Measurements from ENCODE around the gene CCDC157.

Gene CCDC157

DNA sequence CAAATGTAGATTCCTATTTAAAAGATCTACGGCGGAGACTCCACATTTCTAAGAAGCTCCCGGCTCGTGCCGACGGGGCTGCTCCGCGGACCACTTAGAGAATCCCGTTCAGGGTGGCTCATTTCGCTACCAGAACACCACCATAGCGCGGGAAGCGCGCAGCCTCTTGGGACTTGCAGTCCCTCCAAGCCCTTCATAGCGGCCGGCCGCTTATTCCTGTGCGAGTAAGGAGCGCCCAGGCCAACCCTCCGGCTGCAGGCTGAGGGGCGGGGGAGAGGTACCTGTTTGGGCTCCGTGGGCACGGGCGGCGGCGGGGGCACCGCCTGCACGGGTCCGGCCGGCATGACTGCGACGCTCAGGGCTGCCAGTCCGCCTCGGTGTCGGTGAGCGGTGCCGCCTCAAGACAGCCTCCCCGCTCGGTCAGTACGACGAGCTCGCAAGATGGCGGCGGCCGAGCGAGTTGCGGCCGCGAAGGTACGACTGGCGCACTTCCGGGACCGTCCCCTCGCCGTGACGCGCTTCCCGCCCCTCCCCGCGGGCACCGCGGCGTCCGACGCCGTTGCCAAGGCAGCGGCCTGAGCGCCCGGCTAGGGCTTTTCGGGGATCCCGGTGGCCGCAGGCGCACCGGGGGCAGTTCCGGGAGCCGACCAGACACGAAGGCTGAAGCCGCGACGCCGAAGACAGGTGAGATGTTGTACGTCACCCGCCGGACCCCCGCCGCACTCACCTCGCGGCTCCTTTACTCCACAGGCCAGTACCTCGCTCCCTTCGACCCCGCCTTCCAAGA is at the start of gene CCDC157, which contains the start of gene SF3A1:
Gene CCDC157, plus strand, starts transcription at position 559 of the 787 bp plus-strand sequence. CDS start 8,994 bp downstream, outside the sequence.
Gene SF3A1, minus strand, starts transcription at position 446 of the 787 bp plus-strand sequence. Its CDS starts 102 bp downstream, at position 344.
- no peak for TF ChIP-seq JUND (IDR thresholded peaks at IDR 0.05; ENCODE audit: low read depth)
- in situ Hi-C loops (cut with HindIII; ENCODE audit: low pct_unique_long_range_greater_than_20kb, low sequenced_read_pairs) = no loop called here
- DNase-seq (ENCODE audit: low read depth in 1 of 2, low spot score in 1 of 2) = peak; percentile 62 to 84

- TF ChIP-seq JUND (IDR thresholded peaks at IDR 0.05; ENCODE audit: low read depth) = no peak
- in situ Hi-C loops (cut with HindIII; ENCODE audit: low pct_unique_long_range_greater_than_20kb, low sequenced_read_pairs) = no loop called here
Measured at GRCh38 chr22:30307041-30307574, 49.7 kb upstream of the CCDC157 start.

GRCh38 chr22:30308093-30308492 is 48.7 kb upstream of the CCDC157 start:
- TF ChIP-seq JUND (IDR thresholded peaks at IDR 0.05; ENCODE audit: low read depth) = no peak
- no peak for DNase-seq (ENCODE audit: low read depth in 1 of 2, low spot score in 1 of 2)
- in situ Hi-C loops (cut with HindIII; ENCODE audit: low pct_unique_long_range_greater_than_20kb, low sequenced_read_pairs) = no loop called here

More at GRCh38 chr22:30307041-30307574, 49.7 kb upstream of the CCDC157 start:
- peak in 1 of 2 experiments; percentile 36 for DNase-seq (ENCODE audit: low read depth in 1 of 2, low spot score in 1 of 2)

- in situ Hi-C loops (cut with HindIII; ENCODE audit: low pct_unique_long_range_greater_than_20kb, low sequenced_read_pairs) = no loop called here
- DNase-seq (ENCODE audit: low read depth in 1 of 2, low spot score in 1 of 2) = no peak
Measured at GRCh38 chr22:30308518-30309230, 48.1 kb upstream of the CCDC157 start.

GRCh38 chr22:30309951-30310741 is 46.7 kb upstream of the CCDC157 start:
- peak in 1 of 2 experiments; percentile 71 for DNase-seq (ENCODE audit: low read depth in 1 of 2, low spot score in 1 of 2)
- no peak for TF ChIP-seq JUND (IDR thresholded peaks at IDR 0.05; ENCODE audit: low read depth)
- in situ Hi-C loops (cut with HindIII; ENCODE audit: low pct_unique_long_range_greater_than_20kb, low sequenced_read_pairs) = no loop called here

More at GRCh38 chr22:30308518-30309230, 48.1 kb upstream of the CCDC157 start:
- no peak for TF ChIP-seq JUND (IDR thresholded peaks at IDR 0.05; ENCODE audit: low read depth)

GRCh38 chr22:30310881-30311771 is 45.7 kb upstream of the CCDC157 start:
- peak in 1 of 2 experiments; percentile 64 for DNase-seq (ENCODE audit: low read depth in 1 of 2, low spot score in 1 of 2)
- no peak for TF ChIP-seq JUND (IDR thresholded peaks at IDR 0.05; ENCODE audit: low read depth)
- in situ Hi-C loops (cut with HindIII; ENCODE audit: low pct_unique_long_range_greater_than_20kb, low sequenced_read_pairs) = no loop called here

- no peak for DNase-seq (ENCODE audit: low read depth in 1 of 2, low spot score in 1 of 2)
- in situ Hi-C loops (cut with HindIII; ENCODE audit: low pct_unique_long_range_greater_than_20kb, low sequenced_read_pairs) = no loop called here
- no peak for TF ChIP-seq JUND (IDR thresholded peaks at IDR 0.05; ENCODE audit: low read depth)
Measured at GRCh38 chr22:30312053-30312452, 44.8 kb upstream of the CCDC157 start.

GRCh38 chr22:30313527-30314363 is 43.1 kb upstream of the CCDC157 start:
- no peak for DNase-seq (ENCODE audit: low read depth in 1 of 2, low spot score in 1 of 2)

GRCh38 chr22:30314915-30315314 is 41.9 kb upstream of the CCDC157 start:
- no peak for DNase-seq (ENCODE audit: low read depth in 1 of 2, low spot score in 1 of 2)
- in situ Hi-C loops (cut with HindIII; ENCODE audit: low pct_unique_long_range_greater_than_20kb, low sequenced_read_pairs) = no loop called here
- no peak for TF ChIP-seq JUND (IDR thresholded peaks at IDR 0.05; ENCODE audit: low read depth)

More at GRCh38 chr22:30313527-30314363, 43.1 kb upstream of the CCDC157 start:
- TF ChIP-seq JUND (IDR thresholded peaks at IDR 0.05; ENCODE audit: low read depth) = no peak
- in situ Hi-C loops (cut with HindIII; ENCODE audit: low pct_unique_long_range_greater_than_20kb, low sequenced_read_pairs) = no loop called here

DNA sequence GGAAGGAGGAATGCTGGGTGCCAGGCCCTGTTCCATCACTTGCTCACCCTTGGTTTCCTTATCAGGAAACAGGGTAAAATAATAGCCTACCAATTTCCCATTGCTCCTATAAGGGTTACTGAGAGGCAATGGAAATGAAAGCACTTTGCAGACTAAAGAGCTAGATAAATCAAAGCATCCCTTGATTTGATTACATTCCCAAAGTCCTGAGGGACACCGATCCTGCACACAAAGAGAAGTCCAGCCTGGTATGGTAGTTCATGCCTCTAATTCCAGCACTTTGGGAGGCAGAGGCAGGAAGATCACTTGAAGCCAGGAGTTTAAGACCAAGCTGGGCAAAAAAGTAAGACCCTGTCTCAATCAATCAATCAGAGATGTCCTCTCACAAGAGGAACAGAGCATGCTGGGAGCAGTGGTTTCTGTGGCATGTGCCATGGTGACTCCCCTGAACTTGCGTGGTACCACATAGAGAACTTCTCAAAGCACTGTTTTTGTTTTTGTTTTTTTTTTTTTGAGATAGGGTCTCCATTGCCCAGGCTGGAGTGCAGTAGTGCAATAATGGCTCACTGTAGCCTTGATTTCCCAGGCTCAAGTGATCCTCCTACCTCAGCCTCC is 40.7 kb upstream of the CCDC157 start:
- TF ChIP-seq JUND (IDR thresholded peaks at IDR 0.05; ENCODE audit: low read depth) = no peak
- in situ Hi-C loops (cut with HindIII; ENCODE audit: low pct_unique_long_range_greater_than_20kb, low sequenced_read_pairs) = no loop called here
- DNase-seq (ENCODE audit: low read depth in 1 of 2, low spot score in 1 of 2) = no peak
